ENCODE data around the gene ANGPTL1.

Gene ANGPTL1

GRCh38 chr1:178898401-178898800, 27.5 kb upstream of the ANGPTL1 start:
- WGBS, 2 experiments (ENCODE audit: insufficient coverage in 2 of 2): no CpG with 5 or more reads among the region's 1 CpG
- Histone ChIP-seq H3K36me3 (ENCODE audit: control insufficient read depth, insufficient read depth, low read length) (peaks cover 9% of the 10 kb centered on the region), H3K4me1 (ENCODE audit: control insufficient read depth, insufficient read depth, low read length, poor library complexity, severe bottlenecking) (no peaks in the 10 kb centered on the region), H3K9me3 (ENCODE audit: control insufficient read depth, low read length) (no peaks in the 10 kb centered on the region), H3K27ac (ENCODE audit: low read depth, low read length, severe bottlenecking) (no peak overlapping the region), H3K4me3 (ENCODE audit: extremely low read depth, insufficient read depth, low read length, poor library complexity, severe bottlenecking) (no peak overlapping the region)

- H3K4me1 ChIP-seq (ENCODE audit: control insufficient read depth, insufficient read depth, low read length, poor library complexity, severe bottlenecking): no peaks in the 10 kb centered on the region
- H3K27ac ChIP-seq (ENCODE audit: low read depth, low read length, severe bottlenecking): no peak overlapping the region
- H3K4me3 ChIP-seq (ENCODE audit: extremely low read depth, insufficient read depth, low read length, poor library complexity, severe bottlenecking): no peak overlapping the region
- H3K9me3 ChIP-seq (ENCODE audit: control insufficient read depth, low read length): no peaks in the 10 kb centered on the region
- peaks cover 9% of the 10 kb centered on the region for H3K36me3 ChIP-seq (ENCODE audit: control insufficient read depth, insufficient read depth, low read length)
Observed at GRCh38 chr1:178895928-178896327, 25.1 kb upstream of the ANGPTL1 start.

- no peaks in the 10 kb centered on the region for H3K9me3 ChIP-seq (ENCODE audit: control insufficient read depth, low read length)
- H3K27ac ChIP-seq (ENCODE audit: low read depth, low read length, severe bottlenecking): no peak overlapping the region
- H3K4me1 ChIP-seq (ENCODE audit: control insufficient read depth, insufficient read depth, low read length, poor library complexity, severe bottlenecking): no peaks in the 10 kb centered on the region
- WGBS, 2 experiments (ENCODE audit: insufficient coverage in 2 of 2): 88 to 100% methylated on average over 1 of the region's 2 CpGs
- peaks cover 7% of the 10 kb centered on the region for H3K36me3 ChIP-seq (ENCODE audit: control insufficient read depth, insufficient read depth, low read length)
- no peak overlapping the region for H3K4me3 ChIP-seq (ENCODE audit: extremely low read depth, insufficient read depth, low read length, poor library complexity, severe bottlenecking)
Observed at GRCh38 chr1:178886551-178886950, 15.7 kb upstream of the ANGPTL1 start.

- no peak overlapping the region for H3K4me3 ChIP-seq (ENCODE audit: extremely low read depth, insufficient read depth, low read length, poor library complexity, severe bottlenecking)
- no peak overlapping the region for H3K27ac ChIP-seq (ENCODE audit: low read depth, low read length, severe bottlenecking)
- no peaks in the 10 kb centered on the region for H3K9me3 ChIP-seq (ENCODE audit: control insufficient read depth, low read length)
- 86% methylated on average over 4 of the region's 4 CpGs; no CpG with 5 or more reads in 1 of the 2 experiments for WGBS, 2 experiments (ENCODE audit: insufficient coverage in 2 of 2)
- no peaks in the 10 kb centered on the region for H3K4me1 ChIP-seq (ENCODE audit: control insufficient read depth, insufficient read depth, low read length, poor library complexity, severe bottlenecking)
- peaks cover 10% of the 10 kb centered on the region for H3K36me3 ChIP-seq (ENCODE audit: control insufficient read depth, insufficient read depth, low read length)
Observed at GRCh38 chr1:178885869-178886268, 15.0 kb upstream of the ANGPTL1 start.

- Histone ChIP-seq H3K4me1 (ENCODE audit: control insufficient read depth, insufficient read depth, low read length, poor library complexity, severe bottlenecking) (no peaks in the 10 kb centered on the region), H3K9me3 (ENCODE audit: control insufficient read depth, low read length) (no peaks in the 10 kb centered on the region), H3K27ac (ENCODE audit: low read depth, low read length, severe bottlenecking) (no peak overlapping the region), H3K4me3 (ENCODE audit: extremely low read depth, insufficient read depth, low read length, poor library complexity, severe bottlenecking) (no peak overlapping the region), H3K36me3 (ENCODE audit: control insufficient read depth, insufficient read depth, low read length) (peaks cover 10% of the 10 kb centered on the region)
- WGBS, 2 experiments (ENCODE audit: insufficient coverage in 2 of 2): 100% methylated on average over 1 of the region's 3 CpGs; no CpG with 5 or more reads in 1 of the 2 experiments
Observed at GRCh38 chr1:178881950-178882349, 11.1 kb upstream of the ANGPTL1 start.

- no peaks in the 10 kb centered on the region for H3K4me1 ChIP-seq (ENCODE audit: control insufficient read depth, insufficient read depth, low read length, poor library complexity, severe bottlenecking)
- no peak overlapping the region for H3K4me3 ChIP-seq (ENCODE audit: extremely low read depth, insufficient read depth, low read length, poor library complexity, severe bottlenecking)
- no peaks in the 10 kb centered on the region for H3K9me3 ChIP-seq (ENCODE audit: control insufficient read depth, low read length)
- peaks cover 5% of the 10 kb centered on the region for H3K36me3 ChIP-seq (ENCODE audit: control insufficient read depth, insufficient read depth, low read length)
- no peak overlapping the region for H3K27ac ChIP-seq (ENCODE audit: low read depth, low read length, severe bottlenecking)
- WGBS, 2 experiments (ENCODE audit: insufficient coverage in 2 of 2): no CpG with 5 or more reads among the region's 3 CpGs
Observed at GRCh38 chr1:178877896-178878295, 7.0 kb upstream of the ANGPTL1 start.

GRCh38 chr1:178875936-178876335, 5.1 kb upstream of the ANGPTL1 start:
- Histone ChIP-seq H3K27ac (ENCODE audit: low read depth, low read length, severe bottlenecking) (no peak overlapping the region), H3K4me3 (ENCODE audit: extremely low read depth, insufficient read depth, low read length, poor library complexity, severe bottlenecking) (no peak overlapping the region), H3K4me1 (ENCODE audit: control insufficient read depth, insufficient read depth, low read length, poor library complexity, severe bottlenecking) (peaks cover 5% of the 10 kb centered on the region), H3K36me3 (ENCODE audit: control insufficient read depth, insufficient read depth, low read length) (no peaks in the 10 kb centered on the region), H3K9me3 (ENCODE audit: control insufficient read depth, low read length) (no peaks in the 10 kb centered on the region)

- Histone ChIP-seq H3K4me1 (ENCODE audit: control insufficient read depth, insufficient read depth, low read length, poor library complexity, severe bottlenecking) (peaks cover 9% of the 10 kb centered on the region), H3K4me3 (ENCODE audit: extremely low read depth, insufficient read depth, low read length, poor library complexity, severe bottlenecking) (no peak overlapping the region), H3K36me3 (ENCODE audit: control insufficient read depth, insufficient read depth, low read length) (no peaks in the 10 kb centered on the region), H3K27ac (ENCODE audit: low read depth, low read length, severe bottlenecking) (no peak overlapping the region), H3K9me3 (ENCODE audit: control insufficient read depth, low read length) (no peaks in the 10 kb centered on the region)
- 100% methylated on average over 1 of the region's 2 CpGs for WGBS, 2 experiments (ENCODE audit: insufficient coverage in 2 of 2)
Observed at GRCh38 chr1:178874966-178875365, 4.1 kb upstream of the ANGPTL1 start.

- Histone ChIP-seq H3K36me3 (ENCODE audit: control insufficient read depth, insufficient read depth, low read length) (no peaks in the 10 kb centered on the region), H3K27ac (ENCODE audit: low read depth, low read length, severe bottlenecking) (no peak overlapping the region), H3K4me3 (ENCODE audit: extremely low read depth, insufficient read depth, low read length, poor library complexity, severe bottlenecking) (no peak overlapping the region), H3K9me3 (ENCODE audit: control insufficient read depth, low read length) (no peaks in the 10 kb centered on the region), H3K4me1 (ENCODE audit: control insufficient read depth, insufficient read depth, low read length, poor library complexity, severe bottlenecking) (peaks cover 9% of the 10 kb centered on the region)
Observed at GRCh38 chr1:178871551-178872320, 859 bp upstream of the ANGPTL1 start.

GRCh38 chr1:178870221-178870620, 656 bp downstream of the ANGPTL1 start:
- H3K4me1 ChIP-seq (ENCODE audit: control insufficient read depth, insufficient read depth, low read length, poor library complexity, severe bottlenecking): peaks cover 9% of the 10 kb centered on the region
- H3K9me3 ChIP-seq (ENCODE audit: control insufficient read depth, low read length): no peaks in the 10 kb centered on the region
- WGBS, 2 experiments (ENCODE audit: insufficient coverage in 2 of 2): no CpG with 5 or more reads among the region's 1 CpG
- H3K4me3 ChIP-seq (ENCODE audit: extremely low read depth, insufficient read depth, low read length, poor library complexity, severe bottlenecking): no peak overlapping the region
- H3K27ac ChIP-seq (ENCODE audit: low read depth, low read length, severe bottlenecking): no peak overlapping the region
- H3K36me3 ChIP-seq (ENCODE audit: control insufficient read depth, insufficient read depth, low read length): no peaks in the 10 kb centered on the region

GRCh38 chr1:178869119-178869697, 1.7 kb downstream of the ANGPTL1 start:
- Histone ChIP-seq H3K36me3 (ENCODE audit: control insufficient read depth, insufficient read depth, low read length) (no peaks in the 10 kb centered on the region), H3K4me3 (ENCODE audit: extremely low read depth, insufficient read depth, low read length, poor library complexity, severe bottlenecking) (no peak overlapping the region), H3K27ac (ENCODE audit: low read depth, low read length, severe bottlenecking) (no peak overlapping the region), H3K9me3 (ENCODE audit: control insufficient read depth, low read length) (no peaks in the 10 kb centered on the region), H3K4me1 (ENCODE audit: control insufficient read depth, insufficient read depth, low read length, poor library complexity, severe bottlenecking) (peaks cover 14% of the 10 kb centered on the region)
- WGBS, 2 experiments (ENCODE audit: insufficient coverage in 2 of 2): 25 to 50% methylated on average over 1 to 2 of the region's 3 CpGs
